IMR-90 (cell line): ENCODE measurements around the gene FAU. TPM values are rescaled to one million over a fixed set of nuclear protein-coding genes. Genes with fewer than 3 reads are reported as not detected.

Source experiments
- ATAC-seq: fragments of 200-7000 bp; cut with Tn5 transposase; 2 replicates; pipeline ENCODE4 v1.9.1; 2020; ENCODE audit warnings: low read depth, mild to moderate bottlenecking, moderate library complexity
- BruUV-seq: library from RNA; stranded (reverse); fragments of 400-500 nt; replicated peaks from 2 replicates; lab custom pipeline; 2021; lab: Mats Ljungman, UMichigan
- CTCF ChIA-PET: fragments of 300-600 bp; formaldehyde crosslinking; extraction: SDS; loops from one replicate; lab custom pipeline; 2021; ENCODE audit warnings: antibody characterized with exemption; lab: Yijun Ruan, JAX
- POLR2A ChIA-PET: fragments of 300-600 bp; sonication (Branson Sonifier 250); formaldehyde crosslinking; loops from one replicate; lab custom pipeline; 2022; ENCODE audit warnings: antibody characterized with exemption; ENCODE audit not compliant: unreplicated experiment; lab: Charles Lee
- DNase-seq: peaks from one replicate; pipeline ENCODE4 v3.0.0; 2013
- H2AFZ ChIP-seq: replicated peaks from 2 replicates; pipeline ENCODE3; 2013; ENCODE audit warnings: low read length, mild to moderate bottlenecking; ENCODE audit not compliant: poor library complexity
- H2AK5ac ChIP-seq: 2 replicates; pipeline ENCODE4 v1.6.1; 2013; ENCODE audit warnings: low read depth, low read length, inconsistent platforms
- H2AK9ac ChIP-seq: replicated peaks from 2 replicates; pipeline ENCODE3; 2013; ENCODE audit warnings: mild to moderate bottlenecking, low read depth, low read length, moderate library complexity; ENCODE audit not compliant: poor library complexity
- H2BK120ac ChIP-seq: 2 replicates; pipeline ENCODE4 v1.6.1; 2013; ENCODE audit warnings: low read depth, low read length, inconsistent platforms
- H2BK15ac ChIP-seq: 3 replicates; pipeline ENCODE4 v1.6.1; 2013; ENCODE audit warnings: low read depth, low read length, inconsistent platforms
- H2BK20ac ChIP-seq: 2 replicates; pipeline ENCODE4 v1.6.1; 2013; ENCODE audit warnings: low read depth, mild to moderate bottlenecking, inconsistent platforms, low read length, moderate library complexity
- H2BK5ac ChIP-seq: 2 replicates; pipeline ENCODE4 v1.6.1; 2013; ENCODE audit warnings: mild to moderate bottlenecking, low read depth, low read length, inconsistent platforms; ENCODE audit not compliant: poor library complexity, severe bottlenecking
- H3K14ac ChIP-seq: replicated peaks from 2 replicates; pipeline ENCODE4 v1.6.1; 2013; ENCODE audit warnings: low read depth, low read length, inconsistent platforms
- H3K18ac ChIP-seq: 2 replicates; pipeline ENCODE4 v1.6.1; 2013; ENCODE audit warnings: low read depth, low read length, control low read depth
- H3K23ac ChIP-seq: 2 replicates; pipeline ENCODE4 v1.6.1; 2013; ENCODE audit warnings: low read depth, low read length, inconsistent platforms
- H3K27ac ChIP-seq: 2 replicates; pipeline ENCODE4 v1.5.1; 2013; ENCODE audit warnings: mild to moderate bottlenecking, control low read depth, low read length; ENCODE audit not compliant: insufficient read depth
- H3K27me3 ChIP-seq: 2 replicates; pipeline ENCODE4 v1.6.1; 2013; ENCODE audit warnings: low read length; ENCODE audit not compliant: control insufficient read depth, insufficient read depth
- H3K36me3 ChIP-seq: 2 replicates; pipeline ENCODE4 v1.6.1; 2013; ENCODE audit warnings: low read length, mixed read lengths; ENCODE audit not compliant: control insufficient read depth, insufficient read depth
- H3K4ac ChIP-seq: 2 replicates; pipeline ENCODE4 v1.6.1; 2013; ENCODE audit warnings: low read depth, low read length, inconsistent platforms
- H3K4me1 ChIP-seq: 2 replicates; pipeline ENCODE4 v1.6.1; 2013; ENCODE audit warnings: low read length, mixed read lengths; ENCODE audit not compliant: control insufficient read depth, insufficient read depth
- H3K4me2 ChIP-seq: 2 replicates; pipeline ENCODE4 v1.6.1; 2013; ENCODE audit warnings: low read depth, mild to moderate bottlenecking, control low read depth, low read length, moderate library complexity
- H3K4me3 ChIP-seq: 2 replicates; pipeline ENCODE4 v1.5.1; 2013; ENCODE audit warnings: low read depth, mild to moderate bottlenecking, control low read depth, low read length, moderate library complexity; ENCODE audit not compliant: insufficient read depth
- H3K56ac ChIP-seq: 2 replicates; pipeline ENCODE4 v1.6.1; 2013; ENCODE audit warnings: low read length, inconsistent platforms; ENCODE audit not compliant: insufficient read depth; ENCODE audit errors: extremely low read depth
- H3K79me1 ChIP-seq, 2 experiments: 2 replicates each; pipeline ENCODE4 v1.6.1; 2013; ENCODE audit warnings: low read length in 2 of 2, inconsistent platforms in 1 of 2, low read depth in 1 of 2
- H3K9ac ChIP-seq: 2 replicates; pipeline ENCODE4 v1.6.1; 2013; ENCODE audit warnings: low read depth, low read length, control low read depth
- H3K9me1 ChIP-seq: 2 replicates; pipeline ENCODE4 v1.6.1; 2013; ENCODE audit warnings: low read length, inconsistent platforms; ENCODE audit not compliant: insufficient read depth
- H3K9me3 ChIP-seq: 2 replicates; pipeline ENCODE4 v1.6.1; 2013; ENCODE audit warnings: low read length; ENCODE audit not compliant: control insufficient read depth, insufficient read depth
- H4K20me1 ChIP-seq: 2 replicates; pipeline ENCODE4 v1.6.1; 2013; ENCODE audit warnings: low read length, inconsistent platforms; ENCODE audit not compliant: insufficient read depth
- H4K5ac ChIP-seq: 2 replicates; pipeline ENCODE4 v1.6.1; 2013; ENCODE audit warnings: mild to moderate bottlenecking, low read depth, low read length, control low read depth
- H4K8ac ChIP-seq, 2 experiments: 2 replicates each; pipeline ENCODE4 v1.6.1; 2013; ENCODE audit warnings: low read depth in 2 of 2, low read length in 2 of 2, control low read depth in 1 of 2, inconsistent platforms in 1 of 2
- H4K91ac ChIP-seq: 2 replicates; pipeline ENCODE4 v1.6.1; 2013; ENCODE audit warnings: low read depth, low read length, inconsistent platforms; ENCODE audit not compliant: insufficient read depth
- RAD21 ChIP-seq: IDR thresholded peaks from 2 replicates; pipeline ENCODE4 v1.6.1; 2012; ENCODE audit warnings: low read length, improper control_type of control experiment
- RCOR1 ChIP-seq: IDR thresholded peaks from 2 replicates; pipeline ENCODE4 v1.6.1; 2012; ENCODE audit warnings: mild to moderate bottlenecking, low read length, improper control_type of control experiment; ENCODE audit not compliant: insufficient replicate concordance
- dilution Hi-C: fragments of 300-500 bp; cut with HindIII; formaldehyde crosslinking; loops from one replicate; pipeline ENCODE4 v1.14.3; 2018; ENCODE audit warnings: low sequenced_read_pairs; ENCODE audit not compliant: unreplicated experiment
- in situ Hi-C: fragments of 300-500 bp; cut with MboI; formaldehyde crosslinking; loops from 3 replicates; pipeline ENCODE4 v1.14.3; 2019; ENCODE audit warnings: low sequenced_read_pairs, inconsistent platforms, mixed read lengths
- intact Hi-C: fragments of 100-400 bp; cut with micrococcal nuclease; formaldehyde crosslinking; loops from 2 replicates; pipeline ENCODE4 v1.10.0; 2022
- polyA plus RNA-seq, 3 experiments: library from polyadenylated mRNA; depleted of rRNA; stranded (reverse); fragments of >200 nt; gene quantifications; 2 replicates each; pipeline ENCODE4 v1.2.3, GENCODE V29; 2012; ENCODE audit warnings: low replicate concordance in 1 of 3
- total RNA-seq: library from RNA; depleted of rRNA; stranded (reverse); fragments of >200 nt; gene quantifications from 2 replicates; pipeline ENCODE4 v1.2.3, GENCODE V29; 2012

Gene FAU
- total and polyA plus RNA-seq, 2 of the 4 experiments (the other 2 are of a cell fraction) = 189 to 652 TPM

DNA sequence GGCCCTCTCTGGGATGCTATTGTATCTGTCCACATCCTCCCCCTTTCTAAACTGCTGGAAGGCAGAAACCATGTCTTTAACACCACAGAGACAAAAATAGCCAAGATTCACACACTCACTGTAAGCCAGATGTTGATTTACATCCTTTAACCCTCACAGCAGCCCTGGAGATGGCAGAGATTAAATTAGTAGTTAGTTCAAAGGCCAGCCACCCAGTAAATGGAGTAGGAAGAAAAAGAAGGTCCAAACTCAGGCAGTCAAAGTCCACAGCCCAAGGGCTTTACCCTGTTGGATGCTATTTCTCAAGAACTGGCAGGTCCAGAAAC lies 2.3 kb downstream of the FAU start:
- BruUV-seq = no TSS peak

More for the DNA sequence above, 2.3 kb downstream of the FAU start:
- Histone ChIP-seq H3K79me1 (peaks cover 27 to 71% of the 10 kb centered on the region in 2 experiments), H3K14ac (no peak overlapping the region), H3K9me1 (0 out of 2 replicates have a peak, but pooled peaks cover 2% of the 10 kb centered on the region), H4K5ac (no peak overlapping the region), H3K4me2 (no peak overlapping the region), H3K27ac (no peak overlapping the region), H2BK15ac (no peak overlapping the region), H3K4ac (no peak overlapping the region), H3K23ac (no peak overlapping the region), H3K9ac (no peak overlapping the region), H2AK5ac (no peak overlapping the region), H3K56ac (no peak overlapping the region), H2AK9ac (no peak overlapping the region), H2AFZ (no peak overlapping the region), H2BK120ac (no peak overlapping the region), H2BK5ac (no peak overlapping the region), H2BK20ac (no peak overlapping the region), H4K20me1 (no peaks in the 10 kb centered on the region), H3K36me3 (peaks cover 23% of the 10 kb centered on the region), H3K27me3 (no peaks in the 10 kb centered on the region), H3K18ac (no peak overlapping the region), H3K4me1 (peaks cover 7% of the 10 kb centered on the region), H4K8ac (no peak overlapping the region), H3K4me3 (no peak overlapping the region), H4K91ac (no peak overlapping the region), H3K9me3 (no peaks in the 10 kb centered on the region)
- CTCF ChIA-PET = no interaction called here
- ATAC-seq (no peak), DNase-seq (no peak)
- intact Hi-C loops (no loop called here), dilution Hi-C loops (no loop called here), in situ Hi-C loops (no loop called here)
- TF ChIP-seq RAD21 (no peak), RCOR1 (no peak)
- POLR2A ChIA-PET = interaction anchor here (0.6 kb wide), 1 partner anchor 343 kb away, joined by 3 read pairs; no protein-coding TSS in a partner anchor
